Measurements from ENCODE around the gene PRKN.

DNA sequence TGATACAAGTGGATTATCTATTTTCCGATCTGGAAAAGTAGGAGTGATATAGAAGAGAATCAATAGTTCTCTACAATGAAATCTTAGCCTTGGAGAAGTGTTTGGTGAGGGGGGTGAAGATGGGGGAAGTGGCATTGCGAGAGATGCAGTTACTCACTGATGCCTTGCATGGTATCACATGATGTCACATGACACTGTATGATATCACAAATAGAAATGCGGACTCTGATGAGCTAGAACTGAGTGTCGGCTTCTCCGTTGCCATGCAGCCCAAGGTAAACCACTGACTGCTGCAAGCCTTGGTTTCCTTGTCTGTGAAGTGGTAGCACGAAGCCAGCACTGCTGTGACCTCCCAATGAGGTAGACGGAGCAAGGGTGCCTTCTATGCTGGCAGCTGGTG lies 1050.4 kb downstream of the PRKN start:
- TF ChIP-seq, protein P1, sequence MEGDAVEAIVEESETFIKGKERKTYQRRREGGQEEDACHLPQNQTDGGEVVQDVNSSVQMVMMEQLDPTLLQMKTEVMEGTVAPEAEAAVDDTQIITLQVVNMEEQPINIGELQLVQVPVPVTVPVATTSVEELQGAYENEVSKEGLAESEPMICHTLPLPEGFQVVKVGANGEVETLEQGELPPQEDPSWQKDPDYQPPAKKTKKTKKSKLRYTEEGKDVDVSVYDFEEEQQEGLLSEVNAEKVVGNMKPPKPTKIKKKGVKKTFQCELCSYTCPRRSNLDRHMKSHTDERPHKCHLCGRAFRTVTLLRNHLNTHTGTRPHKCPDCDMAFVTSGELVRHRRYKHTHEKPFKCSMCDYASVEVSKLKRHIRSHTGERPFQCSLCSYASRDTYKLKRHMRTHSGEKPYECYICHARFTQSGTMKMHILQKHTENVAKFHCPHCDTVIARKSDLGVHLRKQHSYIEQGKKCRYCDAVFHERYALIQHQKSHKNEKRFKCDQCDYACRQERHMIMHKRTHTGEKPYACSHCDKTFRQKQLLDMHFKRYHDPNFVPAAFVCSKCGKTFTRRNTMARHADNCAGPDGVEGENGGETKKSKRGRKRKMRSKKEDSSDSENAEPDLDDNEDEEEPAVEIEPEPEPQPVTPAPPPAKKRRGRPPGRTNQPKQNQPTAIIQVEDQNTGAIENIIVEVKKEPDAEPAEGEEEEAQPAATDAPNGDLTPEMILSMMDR (IDR thresholded peaks at IDR 0.05; ENCODE audit: low read depth, low read length): no peak
- no peak for TF ChIP-seq MYC (IDR thresholded peaks at IDR 0.05; ENCODE audit: low read depth, low read length)
